Endothelial cell (in vitro differentiated cells): Measurements from ENCODE around the gene STX19. TPM values are rescaled to one million over a fixed set of nuclear protein-coding genes. Genes with fewer than 3 reads are reported as not detected.

ENCODE experiments used
- DNase-seq: peaks from one replicate; pipeline ENCODE4 v3.0.0; 2021; ENCODE audit warnings: low spot score
- H3K27ac Mint-ChIP-seq: one replicate; pipeline ENCODE4 v1.8.0; 2021; ENCODE audit warnings: mixed read lengths, inconsistent platforms; ENCODE audit not compliant: unreplicated experiment
- H3K27me3 Mint-ChIP-seq: one replicate; pipeline ENCODE4 v1.8.0; 2021; ENCODE audit warnings: mild to moderate bottlenecking, moderate library complexity, mixed read lengths, inconsistent platforms; ENCODE audit not compliant: unreplicated experiment
- H3K36me3 Mint-ChIP-seq: one replicate; pipeline ENCODE4 v1.8.0; 2021; ENCODE audit warnings: mild to moderate bottlenecking, low read depth, mixed read lengths, inconsistent platforms; ENCODE audit not compliant: unreplicated experiment
- H3K4me1 Mint-ChIP-seq: one replicate; pipeline ENCODE4 v1.8.0; 2021; ENCODE audit warnings: mild to moderate bottlenecking, mixed read lengths, inconsistent platforms; ENCODE audit not compliant: unreplicated experiment
- H3K4me3 Mint-ChIP-seq: one replicate; pipeline ENCODE4 v1.8.0; 2021; ENCODE audit warnings: mild to moderate bottlenecking, mixed read lengths, inconsistent platforms; ENCODE audit not compliant: unreplicated experiment
- H3K9me3 Mint-ChIP-seq: one replicate; pipeline ENCODE4 v1.8.0; 2021; ENCODE audit warnings: mixed read lengths, inconsistent platforms; ENCODE audit not compliant: unreplicated experiment
- total RNA-seq: library from RNA; stranded (reverse); fragmentation: NEBNext Ultra II Directional; extraction: Animal tissue kit (Norgen Biotek cat#: 25700); gene quantifications from one replicate; pipeline ENCODE4 v1.2.1, GENCODE V29; 2021; ENCODE audit not compliant: unreplicated experiment
- TF ChIP-seq, protein P1 (sequence below): fragments of 200-600 bp; sonication (generic); IDR thresholded peaks from one replicate; pipeline ENCODE4 v1.5.0; 2021; ENCODE audit warnings: antibody characterized with exemption; ENCODE audit not compliant: unreplicated experiment

STX19 gene
- total RNA-seq, 1 donor from 2014 or later: not detected

DNA sequence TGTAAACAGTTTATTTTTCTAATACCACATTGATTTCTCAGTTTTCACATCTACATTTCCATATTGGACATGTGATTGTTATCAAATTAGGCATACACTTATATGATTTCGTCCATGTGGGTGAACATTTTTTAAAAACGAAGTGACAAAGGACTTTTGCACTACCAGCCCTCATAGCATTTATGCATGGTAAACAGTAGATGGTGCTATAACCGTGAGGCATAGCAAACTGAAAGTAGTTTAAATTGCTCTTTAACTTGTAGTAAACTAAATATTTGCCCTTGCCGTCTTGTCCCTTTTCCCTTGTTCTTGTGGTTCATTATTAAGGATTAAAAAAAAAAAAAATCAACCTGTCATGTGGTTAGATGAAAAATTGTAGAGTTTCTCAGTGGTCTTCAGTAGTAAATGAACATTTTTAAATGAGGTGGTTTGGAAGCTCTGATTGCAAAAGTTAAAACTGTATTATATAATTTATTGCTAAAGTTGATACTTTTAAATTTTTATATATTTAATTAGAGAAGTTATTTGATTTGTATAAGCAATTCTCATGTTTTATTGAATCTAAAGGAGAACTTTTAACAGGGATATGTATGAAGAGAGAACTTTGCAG, 24.0 kb downstream of the STX19 start:
- no peak overlapping the region for H3K27ac Mint-ChIP-seq

DNA sequence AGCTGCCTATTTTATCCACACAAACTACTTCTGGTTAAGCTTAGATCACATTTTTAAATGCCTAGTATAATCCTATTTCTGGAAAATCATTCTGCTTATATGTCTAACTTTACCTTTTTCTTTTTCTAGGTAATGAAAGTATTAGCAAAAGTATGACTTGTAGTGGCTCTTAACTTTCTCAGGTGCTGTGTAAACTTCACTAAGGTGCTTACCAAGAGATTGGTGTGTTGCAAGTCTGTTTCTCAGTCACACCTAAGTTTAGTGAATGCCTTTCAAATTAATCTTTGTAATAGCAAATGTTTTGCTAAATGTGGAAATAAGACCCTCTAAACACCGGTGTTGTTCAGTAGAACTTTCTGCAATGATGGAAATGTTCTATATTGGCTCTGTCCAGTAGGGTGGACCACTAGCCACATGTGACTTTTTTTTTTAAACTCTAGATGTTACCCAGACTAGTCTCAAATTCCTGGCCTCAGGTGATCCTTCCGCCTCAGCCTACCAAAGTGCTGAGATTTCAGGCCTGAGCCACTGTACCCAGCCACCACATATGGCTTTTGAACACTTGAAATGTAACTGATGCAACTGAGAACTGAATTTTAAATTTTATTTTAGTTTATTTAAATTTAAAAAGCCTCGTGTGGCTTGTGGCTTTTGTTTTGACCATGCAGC, 26.4 kb downstream of the STX19 start:
- no peaks in the 10 kb centered on the region for H3K9me3 Mint-ChIP-seq
- TF ChIP-seq, protein P1, sequence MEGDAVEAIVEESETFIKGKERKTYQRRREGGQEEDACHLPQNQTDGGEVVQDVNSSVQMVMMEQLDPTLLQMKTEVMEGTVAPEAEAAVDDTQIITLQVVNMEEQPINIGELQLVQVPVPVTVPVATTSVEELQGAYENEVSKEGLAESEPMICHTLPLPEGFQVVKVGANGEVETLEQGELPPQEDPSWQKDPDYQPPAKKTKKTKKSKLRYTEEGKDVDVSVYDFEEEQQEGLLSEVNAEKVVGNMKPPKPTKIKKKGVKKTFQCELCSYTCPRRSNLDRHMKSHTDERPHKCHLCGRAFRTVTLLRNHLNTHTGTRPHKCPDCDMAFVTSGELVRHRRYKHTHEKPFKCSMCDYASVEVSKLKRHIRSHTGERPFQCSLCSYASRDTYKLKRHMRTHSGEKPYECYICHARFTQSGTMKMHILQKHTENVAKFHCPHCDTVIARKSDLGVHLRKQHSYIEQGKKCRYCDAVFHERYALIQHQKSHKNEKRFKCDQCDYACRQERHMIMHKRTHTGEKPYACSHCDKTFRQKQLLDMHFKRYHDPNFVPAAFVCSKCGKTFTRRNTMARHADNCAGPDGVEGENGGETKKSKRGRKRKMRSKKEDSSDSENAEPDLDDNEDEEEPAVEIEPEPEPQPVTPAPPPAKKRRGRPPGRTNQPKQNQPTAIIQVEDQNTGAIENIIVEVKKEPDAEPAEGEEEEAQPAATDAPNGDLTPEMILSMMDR: no peak
- no peaks in the 10 kb centered on the region for H3K27me3 Mint-ChIP-seq
- DNase-seq: no peak
- H3K27ac Mint-ChIP-seq: no peak overlapping the region
- no peak overlapping the region for H3K4me3 Mint-ChIP-seq
- H3K4me1 Mint-ChIP-seq: no peaks in the 10 kb centered on the region
- H3K36me3 Mint-ChIP-seq: peaks cover 3% of the 10 kb centered on the region

More for the DNA sequence above, 24.0 kb downstream of the STX19 start:
- Mint-ChIP-seq H3K9me3 (no peaks in the 10 kb centered on the region), H3K36me3 (peaks cover 3% of the 10 kb centered on the region), H3K27me3 (no peaks in the 10 kb centered on the region), H3K4me1 (no peaks in the 10 kb centered on the region), H3K4me3 (no peak overlapping the region)
- DNase-seq: no peak
- TF ChIP-seq, protein P1: no peak

DNA sequence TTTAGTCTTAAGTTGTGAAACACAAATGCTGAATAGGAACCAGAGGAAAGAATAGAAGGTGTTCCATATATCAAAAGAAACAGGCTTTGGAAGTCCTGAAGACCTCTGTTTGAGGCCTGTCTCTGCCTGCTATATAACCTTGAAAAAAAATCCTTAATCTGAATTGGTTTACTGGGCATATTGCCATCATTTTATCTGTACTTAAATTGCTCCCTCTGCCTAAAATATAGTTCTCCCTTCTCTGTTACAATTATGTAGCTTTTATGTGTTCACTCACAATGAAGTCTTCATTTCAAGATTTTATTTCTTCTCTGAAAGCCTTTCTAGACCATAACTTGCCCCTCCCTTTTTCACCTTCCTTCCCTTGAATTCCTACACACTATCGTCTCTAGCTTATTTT, 27.2 kb downstream of the STX19 start:
- H3K9me3 Mint-ChIP-seq: no peaks in the 10 kb centered on the region
- H3K27me3 Mint-ChIP-seq: no peaks in the 10 kb centered on the region
- H3K4me3 Mint-ChIP-seq: no peak overlapping the region
- H3K36me3 Mint-ChIP-seq: peaks cover 4% of the 10 kb centered on the region
- DNase-seq: no peak
- no peak overlapping the region for H3K27ac Mint-ChIP-seq
- no peaks in the 10 kb centered on the region for H3K4me1 Mint-ChIP-seq
- TF ChIP-seq, protein P1: no peak

DNA sequence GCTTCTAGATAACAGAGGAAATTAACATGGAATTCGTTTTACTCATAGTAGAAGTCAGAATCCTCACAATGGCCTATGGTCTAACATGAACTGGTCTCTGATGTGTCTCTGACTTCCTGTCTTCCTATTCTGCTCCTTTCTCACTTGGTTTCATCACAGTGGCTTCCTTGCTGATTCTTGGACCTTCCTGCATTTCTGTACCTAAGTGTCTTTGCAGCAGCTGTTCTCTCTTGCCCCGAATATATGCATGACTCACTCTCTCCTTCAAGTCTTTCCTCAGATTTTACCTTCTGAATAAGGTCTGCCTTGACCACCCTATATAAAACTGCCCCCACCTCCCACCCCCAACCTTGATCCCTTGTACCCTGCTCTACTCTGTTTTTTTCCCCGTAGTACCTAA, 34.3 kb downstream of the STX19 start:
- Mint-ChIP-seq H3K9me3 (no peaks in the 10 kb centered on the region), H3K36me3 (peaks cover 4% of the 10 kb centered on the region), H3K4me3 (no peak overlapping the region), H3K27ac (peak overlapping the region; percentile 7), H3K27me3 (no peaks in the 10 kb centered on the region), H3K4me1 (peaks cover 15% of the 10 kb centered on the region)
- TF ChIP-seq, protein P1: no peak
- no peak for DNase-seq

DNA sequence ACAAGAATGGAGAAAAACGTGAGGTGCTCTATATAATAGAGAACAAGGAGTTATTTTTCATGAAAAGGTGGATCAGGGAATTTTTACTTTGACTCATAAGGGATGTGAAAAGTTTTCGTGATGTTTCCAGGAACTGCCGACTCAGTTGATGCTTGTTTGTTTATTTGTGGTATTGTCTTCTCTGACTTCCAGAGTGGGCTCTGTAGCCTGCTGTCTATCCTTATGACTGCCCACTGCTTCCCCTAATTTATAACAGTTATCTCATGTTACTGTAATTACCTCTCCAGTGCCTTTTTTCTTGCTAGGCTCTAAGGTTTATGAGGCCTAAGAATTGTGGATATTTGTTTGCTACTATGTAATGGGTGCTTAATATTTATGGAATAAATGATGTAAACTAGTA, 36.2 kb downstream of the STX19 start:
- peaks cover 28% of the 10 kb centered on the region for H3K4me1 Mint-ChIP-seq
- no peaks in the 10 kb centered on the region for H3K9me3 Mint-ChIP-seq
- DNase-seq: no peak
- H3K36me3 Mint-ChIP-seq: peaks cover 4% of the 10 kb centered on the region
- H3K4me3 Mint-ChIP-seq: peak overlapping the region; percentile 52
- H3K27me3 Mint-ChIP-seq: no peaks in the 10 kb centered on the region
- TF ChIP-seq, protein P1: no peak
- H3K27ac Mint-ChIP-seq: peak overlapping the region; percentile 64
